ENCODE results near the gene TMEM132D. TPM values are rescaled to one million over a fixed set of nuclear protein-coding genes. Genes with fewer than 3 reads are reported as not detected.

The TMEM132D gene
- total RNA-seq, 1 experiment from 2014 or later = 1.4 TPM

- TF ChIP-seq RELA (CRISPR knock-in tag; IDR thresholded peaks at IDR 0.05; ENCODE audit: borderline replicate concordance) = no peak
Measured at GRCh38 chr12:129169928-129170327, 733.9 kb downstream of the TMEM132D start.

GRCh38 chr12:129163861-129164260 is 740.0 kb downstream of the TMEM132D start:
- Mint-ChIP-seq H3K36me3 (peaks cover 72% of the 10 kb centered on the region), H3K27me3 (ENCODE audit: low read depth) (peaks cover 5% of the 10 kb centered on the region), H3K4me3 (no peak overlapping the region), H3K4me1 (no peaks in the 10 kb centered on the region), H3K9me3 (peaks cover 78% of the 10 kb centered on the region), H3K27ac (no peak overlapping the region)
- TF ChIP-seq NR2C2 (CRISPR knock-in tag; IDR thresholded peaks at IDR 0.05) (no peak), ZNF138 (CRISPR knock-in tag; conservative IDR thresholded peaks at IDR 0.05) (no peak), TEAD1 (CRISPR knock-in tag; IDR thresholded peaks at IDR 0.05) (no peak), OVOL2 (CRISPR knock-in tag; IDR thresholded peaks at IDR 0.05; ENCODE audit: borderline replicate concordance) (no peak), E2F4 (CRISPR knock-in tag; IDR thresholded peaks at IDR 0.05; ENCODE audit: borderline replicate concordance, low read depth) (no peak), TP53 (CRISPR knock-in tag; IDR thresholded peaks at IDR 0.05) (no peak), CTCF (IDR thresholded peaks at IDR 0.05) (no peak), MYBL2 (CRISPR knock-in tag; IDR thresholded peaks at IDR 0.05) (no peak), NR1H2 (CRISPR knock-in tag; IDR thresholded peaks at IDR 0.05) (no peak)
- DNase-seq (ENCODE audit: low spot score) (no peak), ATAC-seq (no peak)
- ChIA-PET CTCF (no interaction called here), POLR2A (no interaction called here)

More at GRCh38 chr12:129169928-129170327, 733.9 kb downstream of the TMEM132D start:
- Mint-ChIP-seq H3K27ac (no peak overlapping the region), H3K9me3 (peaks cover 74% of the 10 kb centered on the region), H3K36me3 (peaks cover 68% of the 10 kb centered on the region), H3K4me3 (no peak overlapping the region), H3K27me3 (ENCODE audit: low read depth) (peaks cover 15% of the 10 kb centered on the region), H3K4me1 (no peaks in the 10 kb centered on the region)
- ChIA-PET POLR2A (no interaction called here), CTCF (no interaction called here)
- ATAC-seq (no peak), DNase-seq (ENCODE audit: low spot score) (no peak)

- Mint-ChIP-seq H3K36me3 (peaks cover 72% of the 10 kb centered on the region), H3K9me3 (peaks cover 78% of the 10 kb centered on the region), H3K4me1 (no peaks in the 10 kb centered on the region), H3K4me3 (no peak overlapping the region), H3K27me3 (ENCODE audit: low read depth) (peaks cover 5% of the 10 kb centered on the region), H3K27ac (no peak overlapping the region)
- POLR2A ChIA-PET = no interaction called here
- ATAC-seq (no peak), DNase-seq (ENCODE audit: low spot score) (no peak)
- CTCF ChIA-PET = no interaction called here
- TF ChIP-seq NFE2L1 (CRISPR knock-in tag; IDR thresholded peaks at IDR 0.05) = no peak
- TF ChIP-seq ZNF232 (CRISPR knock-in tag; IDR thresholded peaks at IDR 0.05) = no peak
- no peak for TF ChIP-seq PRDM15 (CRISPR knock-in tag; IDR thresholded peaks at IDR 0.05)
- no peak for TF ChIP-seq AR (CRISPR knock-in tag; IDR thresholded peaks at IDR 0.05)
- no peak for TF ChIP-seq MLX (CRISPR knock-in tag; IDR thresholded peaks at IDR 0.05)
- no peak for TF ChIP-seq JAZF1 (CRISPR knock-in tag; IDR thresholded peaks at IDR 0.05)
- TF ChIP-seq MXD4 (CRISPR knock-in tag; IDR thresholded peaks at IDR 0.05; ENCODE audit: borderline replicate concordance) = no peak
- no peak for TF ChIP-seq NR3C1 (CRISPR knock-in tag; conservative IDR thresholded peaks at IDR 0.05; ENCODE audit: low read depth)
- TF ChIP-seq GTF2I (CRISPR knock-in tag; conservative IDR thresholded peaks at IDR 0.05) = no peak
- TF ChIP-seq FOXP4 (CRISPR knock-in tag; IDR thresholded peaks at IDR 0.05) = no peak
- TF ChIP-seq ZNF219 (CRISPR knock-in tag; IDR thresholded peaks at IDR 0.05; ENCODE audit: borderline replicate concordance) = no peak
Measured at GRCh38 chr12:129163461-129163860, 740.4 kb downstream of the TMEM132D start.

All from WTC11 (cell line).